Activated CD4-positive, alpha-beta T cell treated with anti-CD3 and anti-CD28 coated beads, Interleukin-2, amount 10 ng/mL, durations not matched to agents 7 days and 5 days (primary cell): Measurements from ENCODE around the gene ALPG. TPM values are rescaled to one million over a fixed set of nuclear protein-coding genes. Genes with fewer than 3 reads are reported as not detected.
"Not testable (repeated sequence)": the region's sequence is repeated elsewhere in the genome, so short reads cannot be mapped to it uniquely, and the experiment has no call there.

Source experiments
- CTCF ChIA-PET: fragments of 350-600 bp; sonication (Branson Sonifier 250); formaldehyde crosslinking; loops from one replicate; lab custom pipeline; 2021; ENCODE audit warnings: antibody characterized with exemption; lab: Charles Lee
- POLR2A ChIA-PET: fragments of 350-600 bp; sonication (Branson Sonifier 250); formaldehyde crosslinking; loops from one replicate; lab custom pipeline; 2021; ENCODE audit warnings: antibody characterized with exemption; lab: Charles Lee
- DNase-seq: peaks from one replicate; pipeline ENCODE4 v3.0.0-alpha.2; 2020
- H3K27ac Mint-ChIP-seq: one replicate; pipeline ENCODE4 v1.8.0; 2021; ENCODE audit warnings: mild to moderate bottlenecking, moderate library complexity, mixed read lengths
- H3K27me3 Mint-ChIP-seq: one replicate; pipeline ENCODE4 v1.8.0; 2021; ENCODE audit warnings: mixed read lengths
- H3K36me3 Mint-ChIP-seq: one replicate; pipeline ENCODE4 v1.8.0; 2021; ENCODE audit warnings: low read depth, mixed read lengths
- H3K4me1 Mint-ChIP-seq: one replicate; pipeline ENCODE4 v1.8.0; 2021; ENCODE audit warnings: mixed read lengths
- H3K4me3 Mint-ChIP-seq: one replicate; pipeline ENCODE4 v1.8.0; 2021; ENCODE audit warnings: mild to moderate bottlenecking, moderate library complexity, mixed read lengths
- H3K9me3 Mint-ChIP-seq: one replicate; pipeline ENCODE4 v1.8.0; 2021; ENCODE audit warnings: mixed read lengths
- total RNA-seq, 2 experiments: library from RNA; stranded (reverse); gene quantifications; one replicate each; pipeline ENCODE4 v1.2.3, GENCODE V29; 2021

ALPG gene
- total RNA-seq, 2 experiments from 2014 or later, result not detected

DNA sequence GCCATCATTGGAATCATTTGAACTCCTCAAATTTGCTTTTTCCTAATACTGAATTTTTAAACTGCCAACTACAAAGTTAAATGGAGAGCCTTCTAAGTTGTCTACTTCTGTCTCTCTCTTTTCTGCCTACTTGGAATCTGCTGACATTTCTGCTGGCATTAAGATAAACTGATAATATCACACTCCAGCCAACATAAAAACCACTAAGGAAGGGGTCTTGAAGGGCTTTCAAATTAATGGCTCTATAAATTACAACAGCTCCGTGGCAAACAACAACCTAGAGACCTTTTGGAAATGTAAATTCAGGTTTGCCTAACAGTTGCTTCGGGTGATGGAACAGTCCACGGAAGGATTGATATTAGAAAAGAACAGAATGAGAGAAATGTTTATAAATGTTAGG lies 16.0 kb upstream of the ALPG start:
- ChIA-PET CTCF (no interaction called here), POLR2A (no interaction called here)
- H3K9me3 Mint-ChIP-seq, result no peaks in the 10 kb centered on the region
- no peak overlapping the region for H3K4me3 Mint-ChIP-seq
- no peak for DNase-seq
- no peaks in the 10 kb centered on the region for H3K36me3 Mint-ChIP-seq
- peaks cover 38% of the 10 kb centered on the region for H3K27me3 Mint-ChIP-seq
- H3K4me1 Mint-ChIP-seq, result no peaks in the 10 kb centered on the region
- no peak overlapping the region for H3K27ac Mint-ChIP-seq

DNA sequence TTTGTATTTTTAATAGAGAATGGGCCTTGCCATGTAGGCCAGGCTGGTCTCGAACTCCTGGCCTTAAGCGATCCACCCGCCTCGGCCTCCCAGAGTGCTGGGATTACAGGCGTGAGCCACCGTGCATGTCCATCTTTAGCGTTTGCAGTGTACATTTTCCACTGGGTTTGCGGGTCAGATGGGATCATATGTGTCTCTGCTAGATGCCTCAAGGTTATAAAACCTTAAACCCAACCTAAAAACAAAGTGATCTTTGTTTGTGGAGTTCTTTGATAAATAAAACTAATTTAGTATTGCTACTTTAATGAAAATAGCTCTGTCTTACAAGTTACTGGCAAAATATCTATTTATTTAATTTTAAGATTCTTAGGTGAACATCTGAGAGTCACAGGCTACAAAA lies 13.1 kb upstream of the ALPG start:
- DNase-seq, result no peak
- ChIA-PET CTCF (interaction anchor here (0.7 kb wide), 1 partner anchor 22 kb away, joined by 3 read pairs; no protein-coding TSS in a partner anchor), POLR2A (no interaction called here)
- H3K27ac Mint-ChIP-seq, result no peak overlapping the region
- H3K27me3 Mint-ChIP-seq, result peaks cover 31% of the 10 kb centered on the region
- H3K4me3 Mint-ChIP-seq, result no peak overlapping the region
- no peaks in the 10 kb centered on the region for H3K4me1 Mint-ChIP-seq
- H3K36me3 Mint-ChIP-seq, result no peaks in the 10 kb centered on the region
- no peaks in the 10 kb centered on the region for H3K9me3 Mint-ChIP-seq

DNA sequence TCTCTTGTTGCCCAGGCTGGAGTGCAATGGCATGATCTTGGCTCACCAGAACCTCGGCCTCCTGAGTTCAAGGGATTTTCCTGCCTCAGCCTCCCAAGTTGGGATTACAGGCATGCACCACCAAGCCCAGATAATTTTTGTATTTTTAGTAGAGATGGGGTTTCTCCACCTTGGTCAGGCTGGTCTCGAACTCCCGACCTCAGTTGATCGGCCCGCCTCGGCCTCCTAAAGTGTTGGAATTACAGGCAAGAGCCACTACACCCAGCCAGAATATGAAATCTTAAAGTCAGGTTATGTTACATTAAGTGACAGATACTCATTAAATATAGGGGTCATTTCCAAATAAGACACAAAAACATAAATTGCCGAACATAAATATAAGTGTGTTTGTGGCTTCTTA lies 12.2 kb upstream of the ALPG start:
- not testable (repeated sequence) for H3K36me3 Mint-ChIP-seq
- CTCF ChIA-PET, result interaction anchor here (0.6 kb wide), 1 partner anchor 172 kb away, joined by 4 read pairs; no protein-coding TSS in a partner anchor
- peaks cover 29% of the 10 kb centered on the region for H3K27me3 Mint-ChIP-seq

DNA sequence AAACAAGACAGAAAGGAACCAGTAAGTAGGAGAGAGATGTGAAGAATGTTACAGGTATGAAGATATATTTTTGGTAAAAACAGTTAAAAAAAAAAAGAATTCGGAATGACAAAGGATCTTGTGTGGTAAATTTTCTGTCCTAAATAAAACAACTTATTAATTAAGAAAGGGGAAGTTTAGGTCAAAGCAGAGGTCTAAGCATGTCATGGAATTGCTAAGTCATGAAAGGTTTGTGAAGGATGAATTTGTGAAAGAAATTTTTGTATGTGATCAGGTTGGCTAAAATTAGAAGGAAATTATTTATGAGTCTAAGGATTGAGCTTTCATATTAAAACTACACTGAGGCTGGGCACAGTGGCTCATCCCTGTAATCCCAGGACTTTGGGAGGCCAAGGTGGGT lies 11.1 kb upstream of the ALPG start:
- ChIA-PET POLR2A (no interaction called here), CTCF (no interaction called here)
- H3K4me1 Mint-ChIP-seq, result no peaks in the 10 kb centered on the region
- H3K36me3 Mint-ChIP-seq, result no peaks in the 10 kb centered on the region
- no peak overlapping the region for H3K27ac Mint-ChIP-seq
- peaks cover 25% of the 10 kb centered on the region for H3K27me3 Mint-ChIP-seq
- H3K4me3 Mint-ChIP-seq, result no peak overlapping the region
- no peak for DNase-seq
- H3K9me3 Mint-ChIP-seq, result no peaks in the 10 kb centered on the region

More for the DNA sequence above, 12.2 kb upstream of the ALPG start:
- POLR2A ChIA-PET, DNase-seq, H3K4me1 Mint-ChIP-seq, H3K27ac Mint-ChIP-seq, H3K9me3 Mint-ChIP-seq, H3K4me3 Mint-ChIP-seq: not testable (repeated sequence)

DNA sequence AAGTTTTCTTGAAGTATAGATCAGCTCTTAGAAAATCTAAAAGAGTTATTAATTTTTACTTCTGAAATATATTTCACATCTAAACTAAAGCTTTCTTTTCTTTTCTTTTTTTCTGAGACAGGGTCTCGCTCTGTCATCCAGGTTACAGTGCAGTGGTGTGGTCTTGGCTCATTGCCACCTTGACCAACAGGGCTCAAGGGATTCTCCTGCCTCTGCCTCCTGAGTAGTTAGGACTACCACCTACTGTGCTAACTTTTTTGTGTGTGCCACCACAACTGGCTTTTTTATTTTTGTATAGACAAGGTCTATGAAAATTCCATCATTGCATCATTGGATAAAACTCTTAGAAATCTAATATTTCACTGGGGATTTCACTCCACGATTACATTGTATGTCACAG lies 10.0 kb upstream of the ALPG start:
- H3K4me1 Mint-ChIP-seq, result no peaks in the 10 kb centered on the region
- no peak for DNase-seq
- no peak overlapping the region for H3K27ac Mint-ChIP-seq
- no peaks in the 10 kb centered on the region for H3K36me3 Mint-ChIP-seq
- POLR2A ChIA-PET, result no interaction called here
- peaks cover 20% of the 10 kb centered on the region for H3K27me3 Mint-ChIP-seq
- CTCF ChIA-PET, result interaction anchor here (0.6 to 1.7 kb wide), 2 partner anchors 14 to 67 kb away, joined by 3 to 4 read pairs; no protein-coding TSS in a partner anchor
- no peaks in the 10 kb centered on the region for H3K9me3 Mint-ChIP-seq
- no peak overlapping the region for H3K4me3 Mint-ChIP-seq

DNA sequence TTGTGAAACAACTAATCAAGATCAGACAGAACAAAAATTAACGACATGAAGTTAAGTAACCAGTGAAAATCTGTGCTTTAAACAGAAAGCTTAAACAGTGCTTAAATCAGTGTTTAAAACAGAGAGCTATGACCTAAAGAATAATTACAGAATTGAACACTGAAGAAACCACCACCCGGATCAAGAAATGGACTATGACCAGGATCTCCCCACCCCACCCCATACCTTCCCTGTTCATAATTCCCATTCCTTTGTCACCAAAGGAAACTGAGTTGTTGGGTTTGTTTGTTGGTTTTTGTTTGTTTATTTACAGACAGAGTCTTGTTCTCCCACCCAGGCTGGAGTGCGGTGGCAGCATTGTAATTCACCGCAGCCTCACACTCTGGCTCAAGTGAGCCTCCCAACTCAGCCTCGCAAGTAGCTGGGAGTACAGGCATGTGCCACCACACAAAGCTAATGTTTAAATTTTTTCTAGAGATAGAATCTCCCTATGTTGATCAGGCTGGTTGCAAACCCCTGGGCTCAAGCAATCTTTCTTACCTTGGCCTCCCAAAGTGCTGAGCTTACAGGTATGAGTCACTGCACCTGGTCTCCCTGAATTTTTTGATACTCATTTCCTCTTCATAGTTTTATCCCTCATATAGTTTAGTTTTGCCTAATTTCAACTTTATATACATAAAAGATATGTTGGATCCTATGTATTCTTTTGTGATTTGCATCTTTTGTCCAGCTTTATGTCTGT lies 8.2 kb upstream of the ALPG start:
- Mint-ChIP-seq H3K4me3 (no peak overlapping the region), H3K36me3 (no peaks in the 10 kb centered on the region), H3K27ac (no peak overlapping the region), H3K9me3 (no peaks in the 10 kb centered on the region), H3K27me3 (peaks cover 17% of the 10 kb centered on the region), H3K4me1 (no peaks in the 10 kb centered on the region)
- no peak for DNase-seq
- ChIA-PET CTCF (interaction anchor here (0.8 to 1.5 kb wide), 2 partner anchors 18 to 31 kb away, joined by 3 to 5 read pairs; no protein-coding TSS in a partner anchor), POLR2A (no interaction called here)

DNA sequence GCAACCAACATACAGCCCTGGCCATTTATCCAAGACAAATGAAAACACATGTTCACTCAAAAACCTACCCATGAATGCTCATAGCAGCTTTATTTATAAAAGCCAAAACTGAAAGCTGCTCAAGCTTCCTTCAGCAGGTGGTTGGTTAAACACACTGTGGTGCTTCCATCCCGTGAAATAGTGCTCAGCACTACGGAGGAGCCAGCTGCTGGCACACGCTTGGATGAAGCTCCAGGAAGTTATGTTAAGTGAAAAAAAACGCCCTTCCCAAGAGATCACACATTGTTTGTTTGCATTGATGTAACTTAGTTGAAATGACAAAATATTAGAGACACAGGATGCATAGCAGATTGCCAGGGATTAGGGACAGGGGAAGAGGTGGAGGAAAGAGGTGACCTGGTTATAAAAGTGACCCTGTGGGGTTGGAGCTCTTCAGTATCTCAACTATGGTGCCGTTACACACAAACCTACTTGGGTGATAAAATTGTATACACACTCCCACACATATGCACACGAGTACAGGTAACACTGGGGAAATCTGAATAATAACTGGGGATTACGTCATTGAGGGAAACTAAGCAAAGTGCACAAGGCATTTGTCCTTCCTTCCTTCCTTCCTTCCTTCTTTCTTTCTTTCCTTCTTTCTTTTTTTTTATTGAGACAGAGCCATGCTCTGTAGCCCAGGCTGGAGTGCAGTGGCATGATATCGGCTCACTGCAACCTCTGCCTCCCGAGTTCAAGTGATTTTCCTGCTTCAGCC lies 6.2 kb upstream of the ALPG start:
- no peaks in the 10 kb centered on the region for H3K36me3 Mint-ChIP-seq
- H3K9me3 Mint-ChIP-seq, result no peaks in the 10 kb centered on the region
- CTCF ChIA-PET, result interaction anchor here (0.6 kb wide), 1 partner anchor 20 kb away, joined by 3 read pairs; no protein-coding TSS in a partner anchor
- H3K27me3 Mint-ChIP-seq, result peaks cover 14% of the 10 kb centered on the region
- H3K4me3 Mint-ChIP-seq, result no peak overlapping the region
- H3K4me1 Mint-ChIP-seq, result no peaks in the 10 kb centered on the region
- no peak for DNase-seq
- no peak overlapping the region for H3K27ac Mint-ChIP-seq
- POLR2A ChIA-PET, result no interaction called here

DNA sequence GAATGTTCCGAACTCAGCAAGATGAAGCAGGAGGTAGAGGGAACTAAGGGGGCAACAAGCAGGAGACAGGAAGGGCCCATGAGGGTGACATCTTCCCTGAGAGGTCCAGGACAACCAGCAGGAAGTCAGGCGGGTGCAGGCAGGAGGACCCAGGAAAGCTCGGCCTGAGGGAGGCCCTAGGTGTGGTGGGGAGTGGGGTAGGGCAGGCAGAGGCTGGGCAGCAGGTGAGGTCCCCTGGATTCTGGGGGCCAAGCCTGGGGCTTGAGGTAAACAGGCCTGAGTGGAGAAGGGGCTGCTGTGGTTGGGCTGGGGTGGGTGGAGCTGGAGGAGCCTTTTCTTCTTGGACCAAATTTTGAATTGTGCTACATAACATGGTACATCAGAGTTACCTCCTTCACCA lies 4.1 kb upstream of the ALPG start:
- CTCF ChIA-PET, result interaction anchor here (0.6 kb wide), 1 partner anchor 403 kb away, joined by 4 read pairs; no protein-coding TSS in a partner anchor
- Mint-ChIP-seq H3K36me3 (no peaks in the 10 kb centered on the region), H3K4me3 (no peak overlapping the region), H3K9me3 (no peaks in the 10 kb centered on the region), H3K27me3 (peaks cover 11% of the 10 kb centered on the region), H3K27ac (no peak overlapping the region), H3K4me1 (no peaks in the 10 kb centered on the region)
- POLR2A ChIA-PET, result no interaction called here
- DNase-seq, result no peak

DNA sequence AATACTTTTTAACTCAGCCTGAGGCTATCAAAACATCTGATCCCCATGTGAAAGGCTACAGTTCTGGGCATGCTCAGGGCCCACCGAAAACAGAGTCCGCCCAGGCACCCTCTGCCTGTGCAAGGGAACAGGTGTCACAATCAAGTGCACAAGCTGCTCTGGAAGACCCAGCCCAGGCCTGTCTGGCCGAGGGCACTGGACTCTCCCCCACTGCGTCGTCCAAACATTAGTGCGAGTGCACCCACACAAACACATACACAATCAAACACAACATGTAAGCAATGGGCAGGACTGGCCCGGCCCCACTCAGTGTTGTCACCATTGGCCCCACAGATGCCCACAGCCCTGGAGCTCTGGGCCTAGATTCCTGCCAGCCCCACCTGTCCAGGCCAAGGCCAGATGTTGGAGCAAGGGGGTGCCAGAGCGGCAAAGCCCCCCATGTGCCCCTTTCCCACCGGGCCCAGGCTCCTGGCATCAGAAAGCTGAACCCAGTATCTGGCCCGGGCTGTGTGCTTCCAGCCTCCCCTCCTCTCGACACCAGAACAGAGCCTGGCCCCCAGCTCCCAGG lies 617 bp upstream of the ALPG start:
- Mint-ChIP-seq H3K4me3 (no peak overlapping the region), H3K27me3 (peaks cover 1% of the 10 kb centered on the region), H3K4me1 (no peaks in the 10 kb centered on the region), H3K9me3 (no peaks in the 10 kb centered on the region), H3K27ac (no peak overlapping the region), H3K36me3 (no peaks in the 10 kb centered on the region)
- POLR2A ChIA-PET, result interaction anchor here (0.6 kb wide), 1 partner anchor 552 kb away, joined by 3 read pairs; no protein-coding TSS in a partner anchor
- no peak for DNase-seq
- CTCF ChIA-PET, result interaction anchor here (0.5 to 1.3 kb wide), 2 partner anchors 11 to 530 kb away, joined by 3 to 4 read pairs; no protein-coding TSS in a partner anchor

DNA sequence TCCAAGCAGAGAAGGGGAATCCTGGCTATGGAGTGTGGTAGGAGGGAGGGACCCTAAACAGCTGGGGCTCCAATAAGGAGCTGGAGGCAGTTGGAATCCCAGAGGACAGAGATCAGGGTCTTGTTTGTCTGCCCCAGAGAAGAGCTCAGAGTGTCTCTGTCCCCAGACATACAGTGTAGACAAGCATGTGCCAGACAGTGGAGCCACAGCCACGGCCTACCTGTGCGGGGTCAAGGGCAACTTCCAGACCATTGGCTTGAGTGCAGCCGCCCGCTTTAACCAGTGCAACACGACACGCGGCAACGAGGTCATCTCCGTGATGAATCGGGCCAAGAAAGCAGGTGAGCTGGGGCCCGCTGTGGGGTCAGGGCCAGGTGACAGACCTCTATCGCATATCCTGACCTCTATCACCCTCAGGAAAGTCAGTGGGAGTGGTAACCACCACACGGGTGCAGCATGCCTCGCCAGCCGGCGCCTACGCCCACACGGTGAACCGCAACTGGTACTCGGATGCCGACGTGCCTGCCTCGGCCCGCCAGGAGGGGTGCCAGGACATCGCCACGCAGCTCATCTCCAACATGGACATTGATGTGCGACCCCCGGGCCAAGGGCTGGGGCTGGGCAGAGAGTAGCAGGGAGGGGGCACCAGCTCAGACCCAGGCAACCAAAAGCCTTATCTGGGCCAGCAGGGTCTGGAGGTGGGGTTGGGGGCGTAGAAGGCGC lies 945 bp downstream of the ALPG start:
- H3K4me3 Mint-ChIP-seq, CTCF ChIA-PET, H3K9me3 Mint-ChIP-seq, DNase-seq, POLR2A ChIA-PET, H3K4me1 Mint-ChIP-seq, H3K27ac Mint-ChIP-seq, H3K36me3 Mint-ChIP-seq, H3K27me3 Mint-ChIP-seq: not testable (repeated sequence)

DNA sequence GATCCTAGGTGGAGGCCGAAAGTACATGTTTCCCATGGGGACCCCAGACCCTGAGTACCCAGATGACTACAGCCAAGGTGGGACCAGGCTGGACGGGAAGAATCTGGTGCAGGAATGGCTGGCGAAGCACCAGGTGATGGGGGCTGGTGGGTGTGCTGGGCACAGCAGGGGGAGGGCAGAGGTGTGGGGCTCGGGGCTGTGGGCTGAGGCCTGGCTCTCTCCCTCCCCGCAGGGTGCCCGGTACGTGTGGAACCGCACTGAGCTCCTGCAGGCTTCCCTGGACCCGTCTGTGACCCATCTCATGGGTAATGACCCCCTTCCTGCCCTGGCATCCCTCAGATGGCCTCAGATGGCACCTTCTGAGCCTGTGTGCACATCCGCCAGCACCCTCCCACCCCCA lies 1.6 kb downstream of the ALPG start:
- H3K27ac Mint-ChIP-seq, H3K36me3 Mint-ChIP-seq, POLR2A ChIA-PET, DNase-seq, H3K4me1 Mint-ChIP-seq, CTCF ChIA-PET, H3K4me3 Mint-ChIP-seq, H3K9me3 Mint-ChIP-seq: not testable (repeated sequence)
- peaks cover 13% of the 10 kb centered on the region for H3K27me3 Mint-ChIP-seq

DNA sequence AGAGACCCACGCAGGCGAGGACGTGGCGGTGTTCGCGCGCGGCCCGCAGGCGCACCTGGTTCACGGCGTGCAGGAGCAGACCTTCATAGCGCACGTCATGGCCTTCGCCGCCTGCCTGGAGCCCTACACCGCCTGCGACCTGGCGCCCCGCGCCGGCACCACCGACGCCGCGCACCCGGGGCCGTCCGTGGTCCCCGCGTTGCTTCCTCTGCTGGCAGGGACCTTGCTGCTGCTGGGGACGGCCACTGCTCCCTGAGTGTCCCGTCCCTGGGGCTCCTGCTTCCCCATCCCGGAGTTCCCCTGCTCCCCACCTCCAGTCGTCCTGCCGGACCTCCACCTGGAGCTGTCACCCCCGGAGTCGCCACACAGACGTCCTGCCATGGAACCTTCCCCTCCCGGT lies 3.0 kb downstream of the ALPG start:
- CTCF ChIA-PET, H3K4me1 Mint-ChIP-seq, H3K27ac Mint-ChIP-seq, H3K4me3 Mint-ChIP-seq, H3K9me3 Mint-ChIP-seq, DNase-seq, POLR2A ChIA-PET, H3K36me3 Mint-ChIP-seq: not testable (repeated sequence)
- peaks cover 22% of the 10 kb centered on the region for H3K27me3 Mint-ChIP-seq
